ENCODE results near the gene TMF1.
A peak's percentile ranks its signal among the peaks of the same experiment; 100 is the strongest.

Gene TMF1

GRCh38 chr3:69009559-69010410 lies 42.3 kb downstream of the TMF1 start:
- H3K27me3 Mint-ChIP-seq (ENCODE audit: low read depth) = no peaks in the 10 kb centered on the region
- H3K4me3 Mint-ChIP-seq = peak overlapping the region in 2 of 3 experiments; percentile 1 to 22
- H3K9me3 Mint-ChIP-seq = no peaks in the 10 kb centered on the region

GRCh38 chr3:69008980-69009379 lies 43.2 kb downstream of the TMF1 start:
- no peak for TF ChIP-seq CTCF (IDR thresholded peaks at IDR 0.05; ENCODE audit: unreplicated experiment in 3 of 3)
- H3K4me1 Mint-ChIP-seq = peaks cover 36% of the 10 kb centered on the region
- H3K27me3 Mint-ChIP-seq (ENCODE audit: low read depth) = no peaks in the 10 kb centered on the region
- peaks cover 10% of the 10 kb centered on the region for H3K36me3 Mint-ChIP-seq (ENCODE audit: low read depth)
- H3K27ac Mint-ChIP-seq = peak overlapping the region in 1 of 3 experiments; percentile 15
- H3K9me3 Mint-ChIP-seq = no peaks in the 10 kb centered on the region
- H3K4me3 Mint-ChIP-seq = no peak overlapping the region

More at GRCh38 chr3:69009559-69010410, 42.3 kb downstream of the TMF1 start:
- Mint-ChIP-seq H3K36me3 (ENCODE audit: low read depth) (peaks cover 7% of the 10 kb centered on the region), H3K27ac (no peak overlapping the region), H3K4me1 (peaks cover 42% of the 10 kb centered on the region)
- TF ChIP-seq CTCF (IDR thresholded peaks at IDR 0.05; ENCODE audit: unreplicated experiment in 3 of 3) = no peak

GRCh38 chr3:69005791-69006482 lies 46.2 kb downstream of the TMF1 start:
- Mint-ChIP-seq H3K36me3 (ENCODE audit: low read depth) (peaks cover 24% of the 10 kb centered on the region), H3K9me3 (no peaks in the 10 kb centered on the region), H3K4me1 (peaks cover 19% of the 10 kb centered on the region), H3K27ac (peak overlapping the region; percentile 50 to 85 (median 66)), H3K4me3 (peak overlapping the region in 1 of 3 experiments; percentile 11), H3K27me3 (ENCODE audit: low read depth) (no peaks in the 10 kb centered on the region)
- no peak for TF ChIP-seq CTCF (IDR thresholded peaks at IDR 0.05; ENCODE audit: unreplicated experiment in 3 of 3)

- no peaks in the 10 kb centered on the region for H3K9me3 Mint-ChIP-seq
- TF ChIP-seq CTCF (IDR thresholded peaks at IDR 0.05; ENCODE audit: unreplicated experiment in 3 of 3) = no peak
- peak overlapping the region; percentile 43 to 85 (median 66) for H3K27ac Mint-ChIP-seq
- peaks cover 19% of the 10 kb centered on the region for H3K4me1 Mint-ChIP-seq
- no peaks in the 10 kb centered on the region for H3K27me3 Mint-ChIP-seq (ENCODE audit: low read depth)
- peak overlapping the region in 2 of 3 experiments; percentile 15 to 41 for H3K4me3 Mint-ChIP-seq
- peaks cover 24% of the 10 kb centered on the region for H3K36me3 Mint-ChIP-seq (ENCODE audit: low read depth)
Observed at GRCh38 chr3:69005071-69005790, 46.9 kb downstream of the TMF1 start.

- Mint-ChIP-seq H3K27me3 (ENCODE audit: low read depth) (no peaks in the 10 kb centered on the region), H3K4me1 (peaks cover 18% of the 10 kb centered on the region), H3K9me3 (no peaks in the 10 kb centered on the region), H3K27ac (no peak overlapping the region), H3K4me3 (no peak overlapping the region), H3K36me3 (ENCODE audit: low read depth) (peaks cover 24% of the 10 kb centered on the region)
- TF ChIP-seq CTCF (IDR thresholded peaks at IDR 0.05; ENCODE audit: unreplicated experiment in 3 of 3) = no peak
Observed at GRCh38 chr3:69004138-69004537, 48.0 kb downstream of the TMF1 start.
